Activated effector memory CD4-positive, alpha-beta T cell treated with Interleukin-2 at 50 U/mL for 16 hours (primary cell): ENCODE results near the gene DDX17.

Experiments used
- DNase-seq: peaks from one replicate; pipeline ENCODE4 v3.0.0-alpha.2; 2020

The DDX17 gene

GRCh38 chr22:38506118-38506962, at the start of gene DDX17:
Gene DDX17 (minus strand): TSS chr22:38506311.
- peak; percentile 89 for DNase-seq

DNA sequence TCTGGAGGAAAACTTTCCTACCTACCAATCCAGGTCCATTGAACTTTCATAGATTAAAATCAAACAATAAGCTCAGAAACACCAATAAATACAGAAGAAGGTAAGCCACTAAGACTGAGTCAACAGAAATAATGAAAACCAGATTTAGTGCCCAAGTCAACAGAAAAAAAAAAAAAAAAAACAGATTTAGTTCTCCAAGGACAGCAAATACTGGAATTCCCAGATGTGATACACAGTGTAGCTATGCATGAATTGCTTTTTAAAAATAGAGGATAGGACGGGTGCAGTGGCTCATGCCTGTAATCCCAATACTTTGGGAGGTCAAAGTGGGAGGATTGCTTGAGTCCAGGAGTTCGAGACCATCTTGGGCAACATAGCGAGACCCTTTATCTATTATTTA, 48.2 kb upstream of the DDX17 start:
- no peak for DNase-seq

- DNase-seq = no peak
These were observed 43.2 kb upstream of the DDX17 start for GRCh38 chr22:38549101-38549894.

- no peak for DNase-seq
These were observed 34.6 kb upstream of the DDX17 start for GRCh38 chr22:38540701-38541100.

DNA sequence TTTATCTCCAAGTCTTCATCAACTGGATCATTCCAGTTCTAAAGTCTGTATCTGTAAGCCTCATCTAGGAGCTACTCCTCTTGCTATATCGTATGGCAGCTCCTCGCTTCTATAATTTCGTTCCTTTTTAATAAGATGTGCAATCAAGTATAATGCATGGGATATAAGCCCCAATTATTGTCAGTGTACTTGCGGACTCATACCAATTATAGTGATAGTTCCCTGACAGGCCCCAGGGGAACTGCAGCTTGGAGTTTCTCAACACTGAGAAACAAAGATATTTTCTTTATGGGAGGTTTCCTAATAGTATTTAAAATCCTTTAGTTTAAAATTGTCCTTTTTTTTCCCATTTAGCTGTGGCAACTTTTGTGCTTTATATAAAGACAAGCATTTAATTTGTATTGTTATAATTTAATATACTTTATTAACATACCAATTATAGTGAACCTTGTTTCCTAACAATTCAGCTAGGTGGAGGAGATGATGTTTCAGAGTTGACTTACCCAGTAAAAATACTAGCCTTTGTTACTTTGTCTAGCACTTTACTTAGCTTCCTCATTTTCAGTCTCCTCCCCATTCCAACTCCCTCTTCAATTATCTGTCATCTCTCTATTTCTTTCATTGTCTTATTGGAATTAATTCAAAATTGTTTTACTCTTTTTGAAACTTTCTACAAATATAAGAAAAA, 25.3 kb upstream of the DDX17 start:
- no peak for DNase-seq

DNA sequence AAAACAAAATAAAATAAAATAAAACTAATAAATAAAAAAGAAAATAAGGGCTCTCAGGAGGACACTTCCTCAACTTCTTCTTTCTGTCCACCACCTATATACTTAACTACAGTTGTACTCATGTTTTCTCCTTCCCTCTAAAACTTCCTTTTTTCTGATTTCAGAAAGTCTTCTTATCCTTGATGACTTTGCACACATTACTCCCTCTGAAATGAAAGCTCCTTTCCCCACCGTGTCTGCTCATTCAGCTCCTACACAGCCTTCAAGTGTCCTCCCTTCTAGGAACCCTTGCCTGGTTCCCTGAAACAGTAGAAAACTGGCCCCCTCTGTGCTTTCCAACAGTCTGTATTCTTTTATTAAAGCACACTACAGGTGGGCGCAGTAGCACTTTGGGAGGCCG, 18.3 kb upstream of the DDX17 start:
- DNase-seq = no peak

DNA sequence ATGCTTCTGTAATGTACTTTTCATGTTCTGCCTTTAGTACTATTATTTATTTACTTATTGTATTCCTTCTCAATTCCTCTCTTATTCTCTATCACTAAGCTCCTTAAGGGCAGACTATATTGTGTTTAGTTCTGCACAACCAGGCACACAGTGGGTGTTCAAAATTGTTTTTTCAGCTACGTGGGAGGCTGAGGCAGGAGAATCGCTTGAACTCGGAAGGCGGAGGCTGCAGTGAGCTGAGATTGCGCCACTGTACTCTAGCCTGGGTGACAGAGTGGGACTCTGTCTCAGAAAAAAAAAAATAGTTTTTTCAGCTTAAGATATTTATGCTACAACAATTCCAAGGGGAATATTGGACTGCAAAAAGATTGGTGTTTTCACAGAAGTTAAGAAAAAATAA, 17.4 kb upstream of the DDX17 start:
- DNase-seq = no peak

DNA sequence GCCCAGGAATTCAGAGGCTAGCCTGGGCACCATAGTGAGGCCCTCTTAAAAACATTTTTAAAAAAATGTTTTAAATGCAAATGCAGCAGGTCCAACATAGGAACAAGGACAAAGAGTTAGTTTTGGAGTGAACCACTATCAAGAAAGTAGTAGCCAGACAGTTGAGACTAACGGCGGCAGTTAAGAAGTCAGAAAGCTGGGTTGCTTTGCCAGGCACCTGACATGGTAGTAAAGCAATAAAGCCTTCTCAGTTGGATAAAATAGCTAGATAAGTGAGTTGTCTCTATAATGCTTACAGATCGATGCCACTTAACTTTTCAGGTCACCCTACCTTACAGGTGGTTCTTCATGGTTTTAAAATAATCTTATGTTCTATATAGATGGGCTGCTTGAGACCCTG, 16.9 kb upstream of the DDX17 start:
- DNase-seq = no peak

DNA sequence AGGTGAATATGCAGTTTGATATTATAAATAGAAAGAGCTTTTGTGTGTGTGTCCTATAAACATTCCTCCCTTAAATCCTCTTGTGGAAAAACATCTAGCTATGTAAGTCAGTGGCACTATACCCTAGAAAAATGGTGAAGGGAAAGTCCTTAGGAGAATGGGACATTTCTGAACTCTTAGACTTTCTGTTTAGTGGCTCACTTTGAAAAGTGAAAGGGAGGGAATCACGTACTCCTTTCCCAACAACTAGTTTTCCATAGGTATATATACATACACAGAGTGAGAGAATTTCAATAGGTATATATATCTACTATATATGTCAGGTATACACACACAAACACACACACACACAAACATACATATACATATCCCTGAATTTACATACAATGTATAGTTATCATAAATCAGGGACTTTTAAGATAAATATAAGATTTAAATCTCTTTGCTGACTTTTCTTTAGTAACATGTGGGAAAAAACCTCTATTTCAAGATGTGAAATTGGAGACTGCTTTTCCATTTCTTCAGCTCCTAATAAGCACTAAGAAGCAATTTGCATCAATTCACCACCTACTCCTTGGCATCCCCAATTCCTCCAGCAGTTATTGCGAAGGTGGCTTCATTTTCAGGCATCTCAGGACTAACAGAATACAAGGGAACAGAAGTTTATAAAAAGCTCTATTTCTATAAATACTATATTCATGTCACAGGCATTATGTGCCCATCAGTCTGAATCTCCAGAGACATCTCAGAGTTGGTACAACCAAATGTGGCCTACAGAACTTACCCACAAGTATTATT, 13.5 kb upstream of the DDX17 start:
- DNase-seq = no peak

- no peak for DNase-seq
These were observed 12.5 kb upstream of the DDX17 start for GRCh38 chr22:38518620-38519019.

- no peak for DNase-seq
These were observed 7.0 kb upstream of the DDX17 start for GRCh38 chr22:38513063-38513462.

- no peak for DNase-seq
These were observed 4.4 kb upstream of the DDX17 start for GRCh38 chr22:38510416-38510970.

GRCh38 chr22:38505541-38506117, 482 bp downstream of the DDX17 start:
- DNase-seq = peak; percentile 59

GRCh38 chr22:38504731-38505540, 1.2 kb downstream of the DDX17 start:
- peak; percentile 49 for DNase-seq

- no peak for DNase-seq
These were observed 3.1 kb downstream of the DDX17 start for GRCh38 chr22:38503021-38503420.

GRCh38 chr22:38501797-38502672, 4.1 kb downstream of the DDX17 start:
- DNase-seq = no peak

DNA sequence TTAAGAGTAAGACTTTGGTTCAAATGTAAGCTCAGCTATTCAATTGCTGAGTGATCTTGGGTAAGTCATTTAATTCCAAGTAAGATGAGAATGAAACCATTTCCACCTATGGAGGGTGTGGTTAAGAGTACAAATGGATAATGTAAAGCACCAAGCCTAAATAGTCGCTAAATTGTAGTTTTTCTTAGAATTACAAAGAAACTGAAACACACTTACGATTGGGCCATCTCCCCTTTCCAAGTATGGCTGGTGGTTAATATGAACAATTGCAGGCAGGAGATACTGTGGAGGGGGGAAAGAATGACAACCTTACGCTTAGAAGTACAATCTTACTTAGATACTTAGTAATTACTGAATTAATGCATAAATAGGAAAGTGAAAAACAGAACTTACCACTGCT, 8.2 kb downstream of the DDX17 start:
- no peak for DNase-seq

DNA sequence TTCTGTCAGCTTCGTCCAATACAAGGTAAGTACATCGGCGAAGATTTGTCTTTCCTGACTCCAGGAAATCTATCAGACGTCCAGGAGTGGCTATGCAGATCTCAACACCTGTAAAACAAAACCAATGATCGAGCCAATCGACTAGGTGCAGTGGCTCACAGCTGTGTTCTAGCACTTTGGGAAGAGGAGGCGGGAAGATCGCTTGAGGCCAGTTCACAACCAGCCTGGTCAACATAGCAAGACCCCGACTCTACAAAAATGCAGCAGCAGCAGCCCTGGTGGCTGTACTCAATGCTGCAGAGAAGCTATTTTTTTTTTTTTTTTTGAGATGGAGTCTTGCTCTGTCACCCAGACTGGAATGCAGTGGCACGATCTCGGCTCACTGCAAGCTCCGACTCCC, 11.2 kb downstream of the DDX17 start:
- DNase-seq = no peak

- no peak for DNase-seq
These were observed 11.6 kb downstream of the DDX17 start for GRCh38 chr22:38494498-38494897.

GRCh38 chr22:38491707-38492348, 14.3 kb downstream of the DDX17 start:
- DNase-seq = no peak
